Activated CD8-positive, alpha-beta memory T cell treated with anti-CD3 and anti-CD28 coated beads for 24 hours (primary cell): ENCODE measurements around the gene DIMT1.
A peak's percentile ranks its signal among the peaks of the same experiment; 100 is the strongest.

Experiments used
- DNase-seq: peaks from one replicate; pipeline ENCODE4 v3.0.0-alpha.2; 2020

The DIMT1 gene

GRCh38 chr5:62403411-62404250, at the start of gene DIMT1:
Gene DIMT1 (minus strand): TSS chr5:62403905. CDS start chr5:62403772, 133 bp downstream.
- peak; percentile 94 for DNase-seq

DNA sequence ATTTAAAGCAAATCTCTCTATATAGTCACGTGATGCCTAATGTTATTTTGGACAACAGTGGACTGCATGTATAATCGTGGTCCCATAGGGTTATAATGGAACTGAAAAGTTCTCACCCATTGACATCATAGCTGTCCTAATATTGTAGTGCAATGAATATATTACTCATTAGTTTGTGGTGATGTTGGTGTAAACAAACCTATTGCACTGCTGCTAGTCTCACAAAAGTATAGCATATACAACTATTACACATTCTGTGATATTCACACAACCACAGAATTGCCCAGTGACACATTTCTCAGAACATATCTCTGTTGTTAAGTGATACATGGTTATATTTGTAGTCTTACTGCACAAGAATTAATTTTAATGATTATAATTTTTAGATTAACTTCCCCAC, 46.6 kb upstream of the DIMT1 start:
- DNase-seq, result no peak

DNA sequence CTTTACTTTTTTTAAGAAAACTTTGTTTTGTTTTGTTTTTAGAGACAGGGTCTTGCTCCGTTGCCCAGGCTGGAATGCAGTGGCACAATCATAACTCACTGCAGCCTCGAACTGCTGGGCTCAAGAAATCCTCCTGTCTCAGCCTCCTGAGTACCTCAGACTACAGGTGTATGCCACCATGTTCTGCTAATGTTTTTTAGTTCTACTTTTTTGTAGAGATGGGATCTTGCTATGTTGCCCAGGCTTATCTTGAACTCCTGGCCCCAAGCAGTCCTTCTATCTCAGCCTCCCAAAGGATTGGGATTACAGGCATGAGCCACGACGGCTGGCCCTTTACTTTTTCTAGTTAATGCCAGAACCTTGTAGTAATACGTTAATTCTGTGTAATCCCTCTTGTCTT, 44.8 kb upstream of the DIMT1 start:
- DNase-seq, result no peak

- no peak for DNase-seq
Observed at GRCh38 chr5:62432621-62433064, 28.9 kb upstream of the DIMT1 start.

- DNase-seq, result no peak
Observed at GRCh38 chr5:62431735-62432620, 28.3 kb upstream of the DIMT1 start.

GRCh38 chr5:62424763-62425162, 21.1 kb upstream of the DIMT1 start:
- DNase-seq, result no peak

DNA sequence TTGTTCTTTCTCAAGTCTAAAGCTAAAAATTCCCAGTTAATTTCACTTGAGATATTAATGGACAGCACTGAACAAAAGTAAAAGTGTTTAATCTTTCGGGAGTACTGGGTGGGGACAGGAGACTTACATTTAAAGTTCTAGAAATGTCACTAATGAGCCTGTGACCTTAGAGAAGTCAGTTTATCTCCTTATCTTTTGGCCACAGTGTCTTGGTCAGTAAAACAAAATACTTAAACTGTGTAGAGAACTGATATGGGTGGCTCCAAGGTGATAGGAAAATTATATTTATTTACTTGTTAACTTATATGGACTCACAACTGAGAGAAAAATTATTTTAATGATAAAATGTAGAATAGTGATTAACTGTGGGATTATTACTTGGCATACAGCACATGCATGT, 17.7 kb upstream of the DIMT1 start:
- DNase-seq, result no peak

GRCh38 chr5:62419609-62420008, 15.9 kb upstream of the DIMT1 start:
- DNase-seq, result no peak

GRCh38 chr5:62418462-62419076, 14.9 kb upstream of the DIMT1 start:
- no peak for DNase-seq

GRCh38 chr5:62413711-62414110, 10.0 kb upstream of the DIMT1 start:
- DNase-seq, result no peak

GRCh38 chr5:62412549-62413329, 9.0 kb upstream of the DIMT1 start, which contains the start of gene IPO11:
Gene IPO11 (plus strand): TSS chr5:62412763. CDS start chr5:62437280, 24,517 bp downstream.
- peak; percentile 99 for DNase-seq

DNA sequence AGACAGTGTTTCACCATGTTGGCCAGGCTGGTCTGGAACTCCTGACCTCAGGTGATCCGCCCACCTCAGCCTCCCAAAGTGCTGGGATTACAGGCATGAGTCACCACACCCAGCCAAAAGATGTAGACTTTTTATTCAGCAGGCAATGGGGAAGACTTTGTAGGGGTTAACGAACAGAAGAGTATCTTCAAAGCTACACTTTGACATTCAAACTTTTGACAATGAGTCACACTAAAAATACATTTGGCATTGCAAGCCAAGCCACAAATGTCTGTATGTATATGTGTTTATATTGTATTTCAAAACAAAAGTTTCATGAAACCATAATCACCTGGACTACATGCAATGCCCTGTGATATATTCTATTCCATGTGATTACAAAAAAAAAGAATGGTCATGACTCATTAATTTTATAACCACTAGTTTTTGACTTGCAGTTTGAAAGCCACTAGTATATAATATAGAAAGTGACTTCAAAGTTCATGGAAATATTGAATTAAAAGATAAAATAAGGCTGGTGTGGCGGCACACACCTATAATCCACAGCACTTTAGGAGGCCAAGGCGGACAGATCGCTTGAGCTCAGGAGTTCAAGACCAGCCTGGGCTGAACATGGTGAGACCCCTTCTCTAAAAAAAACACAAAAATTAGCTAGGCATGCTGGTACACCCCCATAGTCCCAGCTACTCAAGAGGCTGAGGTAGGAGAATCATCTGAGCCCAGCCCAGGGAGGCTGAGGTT, 8.3 kb downstream of the DIMT1 start:
- DNase-seq, result no peak

DNA sequence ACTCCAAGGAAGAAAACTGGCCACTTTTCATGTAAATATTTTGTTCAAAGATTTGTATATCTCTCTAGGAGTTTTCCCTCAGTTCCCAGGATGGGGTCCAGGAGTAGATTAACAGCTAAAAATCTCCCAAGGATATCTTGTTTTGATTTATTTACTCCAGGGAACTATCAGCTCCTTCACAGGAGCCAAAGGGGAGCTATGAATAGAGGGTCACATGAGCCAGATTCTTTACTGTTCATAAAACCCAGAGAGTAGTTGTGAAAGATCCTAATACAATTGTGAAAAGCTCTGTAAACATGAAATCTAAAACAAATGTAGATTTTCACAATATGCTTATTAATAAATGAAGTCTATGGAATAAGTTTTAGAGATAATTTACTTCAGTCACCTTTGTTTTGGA, 16.9 kb downstream of the DIMT1 start:
- no peak for DNase-seq

GRCh38 chr5:62385816-62386400, 17.8 kb downstream of the DIMT1 start:
- no peak for DNase-seq

- DNase-seq, result no peak
Observed at GRCh38 chr5:62385131-62385530, 18.6 kb downstream of the DIMT1 start.

GRCh38 chr5:62376064-62376463, 27.6 kb downstream of the DIMT1 start:
- DNase-seq, result no peak

DNA sequence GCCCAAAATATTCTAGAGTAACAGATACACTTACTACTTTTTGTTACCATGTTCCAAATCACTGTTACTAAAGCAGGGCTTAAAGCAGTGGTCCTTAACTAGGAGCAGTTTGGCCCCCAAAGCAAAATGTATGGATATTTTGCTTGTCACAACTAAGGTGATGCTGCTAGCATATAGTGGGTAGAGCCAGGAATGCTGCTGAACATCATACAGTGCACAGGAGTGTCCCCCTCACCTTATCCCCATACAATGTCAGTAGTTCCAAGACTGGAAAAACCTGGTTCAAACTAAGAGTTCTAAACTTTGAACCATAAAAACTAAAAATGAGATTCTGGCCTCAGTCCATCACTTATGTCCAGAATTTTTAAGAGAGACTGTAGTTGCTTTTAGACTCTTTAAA, 28.1 kb downstream of the DIMT1 start:
- DNase-seq, result no peak

DNA sequence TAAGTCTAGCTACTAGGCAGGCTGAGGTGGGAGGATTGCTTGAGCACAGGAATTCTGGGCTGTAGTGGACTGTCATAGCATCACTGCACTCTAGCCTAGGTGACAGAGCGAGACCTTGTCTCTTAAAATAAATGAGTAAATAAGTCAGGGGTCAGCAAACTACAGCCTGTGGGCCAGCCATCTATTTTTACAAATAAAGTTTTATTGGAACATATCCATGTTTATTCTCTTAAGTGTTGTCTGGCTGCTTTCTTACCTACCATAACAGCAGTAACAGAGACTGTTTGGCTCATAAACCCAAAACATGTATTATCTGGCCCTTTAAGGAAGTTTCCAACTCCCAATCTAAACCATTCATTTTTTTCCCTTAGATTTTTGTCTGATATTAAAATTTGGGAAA, 29.6 kb downstream of the DIMT1 start:
- no peak for DNase-seq

DNA sequence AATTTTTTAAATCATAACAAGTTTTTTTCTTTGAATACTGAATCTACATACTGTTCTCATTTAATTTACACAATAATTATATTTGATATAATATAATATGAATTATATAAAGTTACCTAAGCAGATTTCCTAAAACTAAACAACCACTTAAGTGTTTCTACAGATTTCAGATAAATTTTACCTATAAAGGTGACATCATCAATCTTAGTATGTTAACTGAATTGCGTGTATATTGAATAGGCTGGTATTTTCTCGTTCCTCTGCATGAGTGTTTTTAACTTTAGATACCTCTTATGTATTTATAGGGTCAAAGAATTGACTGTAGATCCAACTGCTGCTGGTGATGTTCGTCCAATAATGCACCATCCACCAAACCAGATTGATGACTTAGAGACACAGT, 30.3 kb downstream of the DIMT1 start:
- DNase-seq, result no peak

DNA sequence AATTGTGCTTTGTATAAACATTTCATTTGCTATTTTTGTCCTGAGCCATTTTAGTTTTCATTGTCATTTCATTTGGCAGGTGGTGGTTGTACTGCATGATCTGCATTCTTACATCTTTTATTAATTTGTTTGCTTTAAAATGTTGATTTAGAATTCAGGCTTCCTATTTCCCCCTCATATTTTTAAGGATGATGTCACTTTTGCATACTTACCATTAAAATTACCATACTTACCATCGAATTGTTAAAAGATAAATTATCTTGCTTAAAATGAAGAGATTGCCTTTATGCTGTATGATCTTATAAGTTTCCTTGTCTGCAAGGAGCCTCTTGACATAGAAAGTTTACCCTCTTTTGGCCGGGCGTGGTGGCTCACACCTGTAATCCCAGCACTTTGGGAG, 31.1 kb downstream of the DIMT1 start:
- DNase-seq, result no peak

DNA sequence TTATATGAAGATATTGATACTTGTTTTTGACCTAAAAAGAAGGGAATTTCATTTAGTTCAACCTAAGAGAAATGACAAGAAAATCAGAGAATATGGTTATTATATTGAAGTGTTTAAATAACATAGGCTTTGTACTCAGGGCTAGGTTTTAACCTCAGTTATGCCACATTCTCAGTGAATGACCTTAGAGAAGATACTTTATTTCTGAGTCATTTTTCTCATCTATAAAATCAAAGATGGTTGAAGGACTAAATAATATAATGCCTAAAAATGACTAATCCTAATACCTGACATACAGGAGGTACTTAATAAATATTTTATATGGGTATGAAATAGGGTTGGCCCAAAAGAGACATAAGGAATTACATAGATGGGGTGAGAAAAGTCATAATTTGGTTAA, 32.3 kb downstream of the DIMT1 start:
- DNase-seq, result no peak
